DLD1 (cell line): ENCODE data around the gene CRMP1.

Experiments
- in situ Hi-C: cut with HindIII; loops from 2 replicates; pipeline ENCODE4 v1.10.0; 2017; ENCODE audit warnings: low sequenced_read_pairs

The CRMP1 gene

DNA sequence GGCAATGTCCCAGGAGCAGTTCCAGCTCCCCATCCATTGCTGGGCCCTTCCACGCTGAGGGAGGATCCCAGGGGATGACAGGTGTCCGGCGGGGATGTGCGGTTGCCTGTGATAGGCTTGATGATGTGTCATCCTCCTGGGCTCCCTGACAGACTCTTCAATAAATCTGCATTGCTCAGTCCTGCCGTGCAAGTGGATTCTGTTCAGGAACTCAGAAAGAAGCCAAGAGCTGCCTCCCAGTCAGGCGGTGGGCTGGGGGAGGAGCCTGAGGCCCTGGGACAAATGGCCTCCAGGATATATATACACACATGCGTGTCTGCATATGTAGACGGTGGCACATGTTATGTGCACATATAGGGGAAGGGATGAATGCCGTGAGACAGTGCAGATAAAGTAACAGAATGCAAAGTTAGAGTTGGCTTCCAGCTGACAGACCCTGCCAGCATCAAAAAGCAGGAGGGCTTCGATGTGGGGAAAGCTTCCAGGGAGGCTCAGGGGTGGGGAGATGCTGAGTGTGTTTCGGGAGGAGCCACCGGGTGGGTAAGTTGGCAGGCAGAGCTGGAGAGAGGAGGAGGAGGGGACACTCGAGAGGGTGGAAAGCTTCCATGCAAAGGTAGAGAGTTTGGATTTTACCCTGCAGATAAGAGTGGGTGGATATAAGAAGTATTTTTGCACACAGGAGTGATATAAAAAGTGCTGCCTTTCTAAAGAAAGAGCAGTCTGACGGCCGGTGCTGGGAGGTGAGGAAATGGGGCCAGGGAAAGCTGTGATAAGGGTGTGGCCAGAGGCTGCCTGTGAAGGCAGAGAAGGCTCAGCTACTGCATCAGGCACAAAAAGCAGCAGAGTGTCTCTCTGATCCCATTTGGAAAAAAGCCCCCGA is 28.5 kb upstream of the CRMP1 start:
- in situ Hi-C loops = no loop called here

DNA sequence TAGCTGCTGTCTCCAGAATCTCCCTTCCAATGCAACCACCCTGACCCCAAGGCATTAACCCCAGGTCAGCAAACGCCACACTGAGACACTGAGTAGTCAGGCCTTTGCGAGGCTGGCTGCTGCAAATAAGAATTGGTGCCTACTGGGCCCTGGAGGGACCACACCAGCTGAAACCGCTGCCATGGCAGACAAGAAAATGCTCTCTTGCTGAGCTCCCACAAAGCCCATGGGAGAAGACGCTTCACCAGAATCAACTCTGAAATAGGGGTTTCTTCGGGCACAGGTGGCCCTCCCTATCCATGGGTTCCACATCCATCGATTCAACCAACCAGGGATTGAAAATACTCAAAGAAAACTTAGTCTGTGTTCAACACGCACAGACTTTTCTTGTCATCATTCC is 26.7 kb upstream of the CRMP1 start:
- in situ Hi-C loops = no loop called here

DNA sequence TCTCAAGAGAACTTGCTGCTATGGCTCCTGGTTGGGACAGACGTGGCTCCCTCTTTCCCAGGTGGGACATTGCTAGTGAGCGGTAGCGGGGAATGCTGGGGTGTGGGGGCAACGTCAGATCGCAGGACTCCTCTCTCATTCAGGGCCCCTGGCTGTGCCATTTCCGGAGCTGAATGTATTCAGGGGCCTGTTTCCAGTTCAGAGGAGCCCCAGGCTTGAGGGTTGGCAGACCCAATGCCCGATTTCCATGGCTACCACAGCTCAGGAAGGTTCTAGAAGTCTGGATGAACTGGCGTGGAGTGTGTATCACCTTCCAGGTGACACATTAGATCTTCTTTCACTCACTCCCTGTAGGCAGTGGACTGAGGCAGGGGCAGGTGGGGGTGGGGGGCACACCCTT is 26.2 kb upstream of the CRMP1 start:
- in situ Hi-C loops = no loop called here

DNA sequence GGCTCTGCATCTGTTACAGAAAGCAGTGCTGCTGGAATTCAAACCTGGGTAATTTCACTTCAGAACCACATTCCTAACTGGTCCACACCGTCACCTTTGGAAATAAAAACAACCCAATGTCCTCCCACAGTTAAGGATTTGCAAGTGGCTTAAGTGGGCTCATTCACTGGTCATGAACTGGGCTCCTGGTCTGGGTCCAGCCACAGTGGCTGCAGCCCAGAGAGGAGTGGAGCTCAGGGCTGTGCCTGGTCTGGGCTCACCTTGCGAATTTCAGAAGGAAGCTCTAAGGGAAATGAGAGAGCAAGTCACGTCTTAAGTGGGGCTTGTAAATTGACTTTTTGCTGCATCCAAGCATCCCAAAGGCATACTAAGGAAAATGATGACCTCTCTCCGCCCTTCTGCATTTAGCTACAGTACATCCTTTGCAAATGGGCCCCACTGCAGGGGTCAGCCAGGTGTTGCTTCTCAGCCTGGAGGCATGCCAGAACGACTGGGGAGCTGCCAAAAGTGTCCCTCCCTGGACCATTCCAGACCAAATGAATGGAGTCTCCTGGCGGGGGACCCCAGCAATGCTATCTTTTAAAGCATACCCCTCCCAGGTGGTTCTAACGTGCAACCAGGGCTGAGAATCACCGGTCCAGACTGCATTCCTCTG is 25.6 kb upstream of the CRMP1 start:
- in situ Hi-C loops = no loop called here

DNA sequence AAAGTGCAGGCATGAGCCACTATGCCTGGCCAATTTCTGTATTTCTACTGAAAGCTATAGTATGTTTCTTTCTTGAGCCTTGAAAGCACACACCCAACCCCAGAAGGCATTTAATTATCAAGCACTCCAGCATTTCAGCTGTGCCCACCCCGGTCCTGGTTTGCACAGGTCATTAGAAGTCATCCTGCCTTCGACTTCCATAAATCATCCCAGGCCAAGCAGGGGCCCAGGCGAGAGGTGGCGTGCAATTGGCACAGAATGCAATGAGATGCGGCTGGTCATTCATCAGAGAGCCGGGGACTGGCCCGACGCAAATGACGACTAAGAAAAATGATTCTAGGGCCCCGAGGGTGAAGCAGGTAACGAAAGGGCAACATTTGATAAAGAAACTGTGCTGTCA is 24.8 kb upstream of the CRMP1 start:
- in situ Hi-C loops = no loop called here

DNA sequence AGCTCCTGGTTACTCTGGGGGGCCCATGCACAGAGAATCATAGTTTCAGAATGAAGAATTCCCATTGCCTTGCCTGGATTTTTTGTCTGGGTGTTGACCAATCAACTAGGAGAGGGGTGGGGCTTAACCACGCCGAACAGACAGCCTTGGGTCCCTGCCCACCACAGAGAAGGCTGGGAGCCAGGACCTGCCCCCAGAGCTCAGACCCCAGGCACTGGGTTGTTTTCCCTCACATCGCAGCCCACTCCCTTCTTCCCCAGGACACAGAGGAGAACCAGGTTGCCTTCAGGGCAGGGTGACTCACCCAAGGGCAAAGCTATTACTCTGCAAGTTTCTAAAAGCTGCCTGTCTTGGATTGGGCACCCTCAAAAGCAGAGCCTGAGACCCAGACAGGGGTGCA is 23.3 kb upstream of the CRMP1 start:
- in situ Hi-C loops = no loop called here

DNA sequence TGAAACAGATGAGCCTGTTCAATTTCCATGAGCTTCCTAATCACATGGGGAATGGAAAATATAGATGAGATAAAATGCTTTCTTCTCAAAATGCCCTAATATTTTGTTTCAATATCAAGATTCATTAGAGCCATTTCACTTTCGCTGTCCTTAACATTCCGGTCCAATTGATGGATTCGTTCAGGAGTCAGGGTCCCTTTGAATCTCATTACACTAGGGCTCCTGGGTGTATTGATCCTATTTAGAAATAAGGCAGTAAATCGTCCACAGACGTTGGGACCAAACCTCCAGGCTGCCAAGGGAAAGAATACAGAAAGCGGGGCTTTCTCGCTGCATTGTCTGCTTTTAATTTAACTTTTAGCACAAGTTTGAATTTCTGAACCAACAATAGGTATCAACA is 20.6 kb upstream of the CRMP1 start:
- in situ Hi-C loops = no loop called here

DNA sequence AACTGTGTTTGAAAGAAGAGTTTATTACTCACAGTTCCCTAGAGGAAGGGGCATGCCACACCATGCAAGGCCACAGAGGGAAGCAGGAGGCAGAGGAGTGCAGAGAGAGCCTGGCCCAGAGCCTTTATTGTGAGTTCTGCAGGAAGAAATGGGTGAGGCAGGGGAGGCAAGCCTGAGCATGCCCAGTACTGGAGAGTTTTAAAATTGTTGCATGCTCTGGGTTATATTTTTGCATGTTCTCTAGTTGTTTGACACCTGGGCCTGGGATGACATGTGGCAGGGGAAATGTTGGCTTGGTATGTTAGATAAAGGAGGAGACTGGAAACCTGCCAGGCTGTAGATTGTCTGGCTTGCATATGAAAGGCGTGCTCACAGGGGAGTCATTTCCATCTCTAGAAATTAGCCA is 19.7 kb upstream of the CRMP1 start:
- in situ Hi-C loops = no loop called here

DNA sequence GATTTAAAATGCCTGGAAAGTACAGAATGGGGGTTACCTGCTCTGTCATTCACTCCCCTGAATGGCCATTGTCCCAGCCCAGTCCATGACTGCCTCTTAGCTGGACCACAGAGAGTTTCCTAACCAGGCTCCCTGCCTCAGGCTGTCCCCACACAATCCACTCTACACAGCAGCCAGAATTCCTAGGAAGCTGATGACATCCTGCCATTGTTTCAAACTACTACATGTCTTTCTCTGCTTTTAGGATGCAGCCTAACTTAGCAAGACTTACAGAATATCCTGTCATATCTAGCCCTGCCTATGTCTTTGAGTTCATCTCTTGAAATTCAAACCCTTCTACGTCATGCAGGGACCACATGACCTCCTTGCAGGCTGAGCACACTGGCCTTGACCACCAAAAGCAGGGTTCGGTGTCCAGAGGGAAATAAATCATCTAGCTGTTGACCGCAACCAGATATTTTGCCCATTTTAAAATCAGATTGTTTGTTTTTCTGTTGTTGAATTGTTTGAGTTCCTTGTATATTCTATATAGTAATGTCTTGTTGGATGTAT is 16.1 kb upstream of the CRMP1 start:
- in situ Hi-C loops = no loop called here

DNA sequence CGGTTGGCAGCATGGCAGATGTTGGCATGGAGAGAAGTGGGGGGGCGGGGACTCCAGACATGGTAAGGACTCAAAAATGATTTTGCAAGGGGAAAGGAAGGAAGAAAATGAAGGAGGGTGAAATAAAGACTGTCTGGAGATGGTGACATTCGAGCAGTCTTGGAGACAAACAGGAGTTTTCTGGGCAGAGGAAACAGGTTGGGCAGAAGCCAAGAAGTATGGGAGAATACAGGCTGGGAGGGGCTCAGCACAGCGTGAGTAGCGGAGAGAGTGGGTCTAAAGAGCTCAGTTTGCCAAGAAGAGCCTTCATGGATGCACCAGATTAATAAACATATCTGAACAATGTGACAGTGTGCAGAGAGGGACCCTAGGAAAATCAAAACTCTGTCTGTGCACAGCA is 13.3 kb upstream of the CRMP1 start:
- in situ Hi-C loops = no loop called here

DNA sequence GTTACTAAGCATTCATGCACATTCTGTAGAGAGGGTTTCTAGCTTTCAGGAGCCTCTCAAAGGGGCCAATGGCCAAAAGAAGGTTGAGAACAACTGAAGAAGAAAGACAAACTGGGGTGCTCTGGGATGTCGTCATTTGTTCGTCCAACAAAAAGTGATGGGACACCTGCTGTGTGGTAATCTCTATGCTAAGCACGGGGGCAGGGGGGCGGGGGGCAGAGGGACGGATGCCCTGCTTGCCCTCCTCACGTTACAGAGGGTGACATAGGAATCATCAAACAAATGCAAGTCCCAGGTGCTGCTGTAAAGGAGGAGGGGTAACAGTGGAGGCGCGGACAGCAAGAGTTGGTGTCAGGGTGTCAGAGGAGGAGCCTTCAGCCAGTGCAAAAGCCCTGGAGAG is 12.8 kb upstream of the CRMP1 start:
- in situ Hi-C loops = no loop called here

DNA sequence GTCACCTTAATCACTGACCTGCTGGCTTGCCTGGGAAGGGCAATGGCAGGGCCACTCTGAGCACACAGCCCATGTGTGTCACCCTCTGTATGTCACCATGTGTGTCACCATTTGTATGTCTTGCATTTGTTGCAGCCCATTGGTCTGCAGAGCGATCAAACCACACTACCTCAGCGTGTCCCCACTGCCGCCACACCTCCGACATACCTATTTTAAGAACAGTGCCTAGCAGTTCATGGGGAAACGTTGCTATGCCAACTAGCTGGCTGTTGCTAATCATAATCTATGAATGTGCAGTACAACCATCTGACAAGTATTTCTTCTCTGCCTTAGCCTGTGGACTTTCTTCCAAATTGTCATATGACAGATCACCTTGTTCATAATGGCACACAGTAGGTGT is 8.0 kb upstream of the CRMP1 start:
- in situ Hi-C loops = no loop called here

DNA sequence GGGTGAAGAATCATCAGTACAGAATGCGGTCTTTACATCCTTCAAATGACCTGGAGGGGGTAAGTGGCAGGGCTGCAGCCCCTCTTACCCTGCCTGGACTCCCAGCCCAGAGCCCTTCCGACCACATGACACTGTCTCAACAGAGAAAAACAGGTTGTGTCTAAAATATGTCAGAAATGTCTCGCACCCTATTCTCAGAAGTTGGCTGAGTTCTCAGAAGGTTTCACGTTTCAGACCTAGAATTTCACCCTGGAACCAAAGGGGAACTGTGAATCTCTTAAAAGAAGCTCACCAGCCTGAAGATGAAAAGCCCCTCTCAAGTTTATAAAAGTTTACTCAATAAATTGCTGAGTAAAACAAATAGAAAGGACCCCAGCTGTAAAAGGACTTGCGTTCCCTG is 7.0 kb upstream of the CRMP1 start:
- in situ Hi-C loops = no loop called here

DNA sequence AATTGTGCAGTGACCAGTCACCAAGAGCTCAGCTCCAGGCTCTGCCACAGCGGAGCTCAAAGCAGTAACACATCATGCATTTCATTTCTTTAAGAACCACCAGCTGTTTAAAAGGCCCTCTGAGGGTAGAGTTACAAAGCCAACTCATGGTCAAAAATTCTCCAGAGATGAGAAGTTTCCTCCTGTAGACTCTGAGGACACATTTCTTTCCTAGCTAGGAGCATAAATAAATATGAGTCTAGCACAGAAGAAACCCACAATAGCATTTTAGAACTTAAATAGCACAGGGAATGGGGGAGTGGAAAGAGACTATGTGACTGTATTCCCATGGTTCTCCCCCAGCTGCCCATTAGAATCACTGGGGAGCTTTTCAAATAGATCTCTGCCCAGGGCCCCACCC is 6.5 kb upstream of the CRMP1 start:
- in situ Hi-C loops = no loop called here

DNA sequence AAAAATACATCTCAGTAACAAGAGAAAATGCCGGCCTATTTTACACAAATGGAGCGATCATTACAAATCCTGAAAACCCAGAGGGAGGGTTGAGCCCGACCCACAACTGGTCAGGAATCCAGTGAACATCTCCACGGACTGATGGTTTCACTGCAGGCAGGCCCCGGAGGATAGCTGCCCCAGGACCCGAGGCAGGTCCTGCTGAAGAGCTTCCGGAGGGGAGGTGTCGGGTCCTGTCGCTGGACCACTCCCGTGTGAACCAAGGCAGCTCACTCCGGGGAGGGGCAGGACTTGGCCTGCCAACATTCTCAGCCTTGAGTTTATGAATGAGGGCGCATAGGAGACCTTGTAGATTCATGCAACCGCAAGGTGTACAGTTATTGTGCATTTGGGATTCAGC is 4.8 kb upstream of the CRMP1 start:
- in situ Hi-C loops = no loop called here

DNA sequence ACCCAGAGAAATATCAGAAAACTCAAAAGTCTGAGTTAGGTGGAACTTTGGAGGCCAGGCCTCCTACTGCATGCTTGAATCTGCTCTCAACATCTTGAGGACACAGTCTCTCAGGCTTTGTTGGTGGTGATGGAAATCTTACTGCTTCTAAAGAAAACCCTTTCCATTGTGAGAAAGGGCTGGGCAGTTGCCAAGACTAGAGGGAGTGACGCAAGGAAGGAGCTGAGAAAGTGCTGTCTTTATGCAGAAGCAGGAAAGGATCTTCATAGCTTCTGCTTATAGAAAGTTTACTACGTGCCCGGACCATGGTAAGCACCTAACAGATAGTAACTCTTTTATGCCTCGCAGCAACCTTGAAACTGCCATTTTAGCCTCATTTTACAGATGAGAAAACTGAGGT is 2.4 kb upstream of the CRMP1 start:
- in situ Hi-C loops = no loop called here

DNA sequence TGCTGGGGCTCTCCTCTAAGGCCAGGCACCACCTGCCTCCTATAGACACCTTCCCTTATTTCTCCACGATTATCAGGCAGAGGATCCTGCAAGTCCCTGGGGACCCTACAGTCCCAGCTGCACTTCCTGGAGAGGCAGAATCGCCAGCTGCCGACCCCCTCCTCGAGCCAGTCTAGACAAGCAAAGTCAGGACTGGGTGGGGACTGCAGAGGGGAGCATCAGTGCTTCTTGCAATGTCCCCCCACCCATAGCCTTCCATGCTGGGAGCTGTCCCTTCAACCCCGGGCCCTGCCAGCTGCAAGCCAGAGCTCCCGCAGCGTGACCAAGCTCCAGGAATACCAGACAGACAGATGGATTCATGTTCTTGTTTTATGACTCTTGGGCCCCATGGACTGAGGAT is 1.4 kb upstream of the CRMP1 start:
- in situ Hi-C loops = no loop called here

DNA sequence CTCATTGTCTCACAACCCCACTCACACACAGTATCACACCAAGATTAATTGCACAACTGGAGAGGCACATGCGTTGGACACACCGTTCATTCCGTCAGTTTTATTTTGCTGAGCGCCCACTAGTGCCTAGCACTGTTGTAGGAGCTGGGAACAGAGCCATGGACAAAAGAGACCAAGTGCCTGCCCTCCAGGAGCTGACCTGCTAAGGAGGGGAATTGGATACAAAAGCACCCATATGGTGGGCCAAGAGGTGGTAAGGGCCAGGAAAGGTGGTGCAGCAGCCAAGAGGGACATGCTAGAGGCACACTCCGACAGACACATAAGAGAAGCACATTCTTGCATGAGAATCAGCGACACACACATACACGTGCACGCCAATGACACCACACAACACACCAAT is 705 bp upstream of the CRMP1 start:
- in situ Hi-C loops = no loop called here

DNA sequence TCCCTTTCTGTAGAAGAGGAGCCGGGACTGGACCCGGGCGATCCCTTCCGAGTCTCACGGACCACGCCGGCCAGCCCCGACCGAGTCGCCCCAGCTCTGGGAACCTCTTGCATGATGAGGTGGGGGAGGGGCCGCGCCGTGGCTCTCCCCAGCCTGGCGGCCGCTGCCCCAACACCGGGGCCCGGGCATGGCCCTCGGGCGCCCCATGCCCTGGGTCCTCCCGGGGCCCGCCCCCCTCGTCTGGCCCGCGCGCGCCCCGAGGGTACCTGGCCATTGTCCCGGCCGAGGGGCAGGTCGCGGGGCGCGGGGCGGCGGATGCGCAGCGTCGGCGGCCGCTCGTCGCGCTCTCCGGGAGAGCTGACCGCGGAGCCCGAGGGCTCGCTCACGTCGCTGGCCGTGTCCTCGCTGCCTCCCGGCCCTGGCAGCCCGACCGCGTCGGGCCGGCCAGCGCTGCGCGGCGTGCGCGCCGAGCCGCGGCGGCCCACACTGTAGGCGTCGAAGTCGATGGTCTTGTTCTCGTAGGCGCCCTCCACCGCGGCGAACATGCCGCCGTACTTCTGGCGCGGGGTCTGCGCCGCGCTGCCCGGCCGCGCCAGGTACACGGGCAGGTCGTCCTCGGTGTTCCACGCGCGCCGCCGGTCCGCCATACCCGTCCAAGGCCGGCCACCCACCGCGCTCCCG is 423 bp downstream of the CRMP1 start:
- in situ Hi-C loops = no loop called here

DNA sequence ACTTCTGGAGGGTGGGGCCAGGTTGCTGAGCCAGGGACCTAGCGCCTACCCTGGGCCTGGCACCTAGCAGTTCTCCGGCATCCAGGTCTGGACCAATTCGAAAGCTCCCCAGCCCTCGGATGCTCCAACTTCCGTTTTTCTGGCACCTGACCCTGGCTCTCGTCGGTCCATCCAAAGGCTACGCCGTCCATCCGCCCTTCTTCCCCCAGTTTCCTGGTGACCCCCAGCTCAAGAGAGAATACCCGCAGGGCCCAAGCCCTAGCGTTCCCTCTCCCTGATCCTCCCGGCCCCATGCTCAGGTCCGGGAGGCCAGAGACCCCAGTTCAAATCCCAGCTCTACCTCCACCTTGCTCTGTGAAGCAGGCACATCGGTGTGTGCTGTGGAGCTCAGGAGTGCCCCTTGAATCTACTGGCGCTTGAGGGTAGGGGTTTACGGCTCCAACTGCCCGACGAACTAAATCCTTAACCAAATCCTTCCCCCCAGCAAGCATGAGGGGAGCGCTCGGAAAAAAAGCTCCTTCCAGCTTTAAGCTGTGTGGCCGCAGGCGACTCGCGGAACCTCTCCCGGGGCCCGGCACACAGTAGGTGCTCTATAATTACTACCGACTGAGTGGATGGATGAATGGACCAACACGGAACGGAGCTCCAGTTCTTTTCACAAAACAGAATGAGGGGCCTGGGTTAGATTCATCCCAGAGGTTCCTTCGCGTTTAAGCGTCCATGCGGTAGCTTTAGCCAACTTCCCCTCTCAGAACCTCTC is 1.1 kb downstream of the CRMP1 start:
- in situ Hi-C loops = no loop called here
